IMR-90 (cell line): ENCODE data around the gene KRTAP10-7.
"Not testable (repeated sequence)": the region's sequence is repeated elsewhere in the genome, so short reads cannot be mapped to it uniquely, and the experiment has no call there.

Experiments
- BHLHE40 ChIP-seq: fragments of 150-350 bp; IDR thresholded peaks from 2 replicates; pipeline ENCODE4 v1.6.1; 2016; ENCODE audit warnings: mild to moderate bottlenecking, low read depth, low read length
- CHD1 ChIP-seq: IDR thresholded peaks from 2 replicates; pipeline ENCODE4 v1.6.1; 2012; ENCODE audit warnings: low read depth, low read length, improper control_type of control experiment
- CTCF ChIP-seq: conservative IDR thresholded peaks from 2 replicates; pipeline ENCODE4 v1.5.1; 2012; ENCODE audit warnings: mild to moderate bottlenecking, low read depth, low read length, improper control_type of control experiment
- FOS ChIP-seq: fragments of 150-350 bp; IDR thresholded peaks from 2 replicates; pipeline ENCODE4 v1.6.1; 2016; ENCODE audit warnings: low read depth, low read length
- MAZ ChIP-seq: IDR thresholded peaks from 2 replicates; pipeline ENCODE4 v1.6.1; 2012; ENCODE audit warnings: low read depth, mild to moderate bottlenecking, low read length, improper control_type of control experiment, moderate library complexity, borderline replicate concordance
- NFE2L2 ChIP-seq: fragments of 150-350 bp; IDR thresholded peaks from 2 replicates; pipeline ENCODE4 v1.6.1; 2016; ENCODE audit warnings: low read depth, mild to moderate bottlenecking, low read length
- POLR2A ChIP-seq: IDR thresholded peaks from 2 replicates; pipeline ENCODE4 v1.6.1; 2012; ENCODE audit warnings: mild to moderate bottlenecking, low read depth, low read length
- RCOR1 ChIP-seq: IDR thresholded peaks from 2 replicates; pipeline ENCODE4 v1.6.1; 2012; ENCODE audit warnings: mild to moderate bottlenecking, low read length, improper control_type of control experiment; ENCODE audit not compliant: insufficient replicate concordance

- TF ChIP-seq CTCF, NFE2L2, FOS, CHD1, BHLHE40, MAZ, RCOR1, POLR2A: not testable (repeated sequence)
These were observed 20.1 kb upstream of the KRTAP10-7 start, which contains the start of gene KRTAP10-5 for GRCh38 chr21:44580231-44580821.
